Lung (tissue), 12 donors: ENCODE results near the gene COMT. TPM values are rescaled to one million over a fixed set of nuclear protein-coding genes. Genes with fewer than 3 reads are reported as not detected.

Experiments
- ATAC-seq: fragments of 200-7000 bp; cut with Tn5 transposase; one replicate; pipeline ENCODE4 v1.9.1; 2020; ENCODE audit warnings: moderate number of reproducible peaks; ENCODE audit not compliant: insufficient read depth, low FRiP score
- DNase-seq, 3 donors: peaks; one replicate each; pipeline ENCODE4 v3.0.0-alpha.2; 2013 to 2017
- H3K27ac ChIP-seq, 2 donors: one replicate each; pipeline ENCODE4 v1.5.1; 2013; ENCODE audit warnings: mild to moderate bottlenecking in 2 of 2, moderate library complexity in 2 of 2, control low read depth in 1 of 2, inconsistent platforms in 1 of 2, low read depth in 1 of 2, low read length in 1 of 2
- H3K27me3 ChIP-seq, 3 donors: one replicate each; pipeline ENCODE4 v1.5.1; 2013; ENCODE audit warnings: low read length in 2 of 3; ENCODE audit not compliant: control insufficient read depth in 3 of 3, insufficient read depth in 3 of 3
- H3K36me3 ChIP-seq, 4 donors: one replicate each; pipeline ENCODE4 v1.5.1; 2013; ENCODE audit warnings: low read length in 4 of 4, mild to moderate bottlenecking in 1 of 4, moderate library complexity in 1 of 4; ENCODE audit not compliant: control insufficient read depth in 4 of 4, insufficient read depth in 4 of 4
- H3K4me1 ChIP-seq, 5 donors: one replicate each; pipeline ENCODE4 v1.5.1; 2013; ENCODE audit warnings: low read length in 5 of 5, mild to moderate bottlenecking in 2 of 5, moderate library complexity in 1 of 5; ENCODE audit not compliant: control insufficient read depth in 5 of 5, insufficient read depth in 5 of 5
- H3K4me3 ChIP-seq: one replicate; pipeline ENCODE4 v1.5.1; 2013; ENCODE audit warnings: mild to moderate bottlenecking, control low read depth, moderate library complexity
- H3K9ac ChIP-seq, 2 donors: one replicate each; pipeline ENCODE4 v1.5.1; 2013; ENCODE audit warnings: low read length in 2 of 2, control low read depth in 1 of 2; ENCODE audit not compliant: insufficient read depth in 1 of 2
- H3K9me3 ChIP-seq, 4 donors: one replicate each; pipeline ENCODE4 v1.5.1; 2013; ENCODE audit warnings: low read length in 3 of 4, mild to moderate bottlenecking in 1 of 4, moderate library complexity in 1 of 4; ENCODE audit not compliant: control insufficient read depth in 4 of 4, insufficient read depth in 3 of 4
- CTCF ChIP-seq: IDR thresholded peaks from 2 replicates; pipeline ENCODE4 v1.5.1; 2012; ENCODE audit warnings: mild to moderate bottlenecking; ENCODE audit errors: control extremely low read depth, extremely low read depth
- WGBS, 2 donors: extraction: QIAGEN DNeasy Blood & Tissue Kit; methylation state at CpG; one replicate each; pipeline ENCODE4 v1.1.7; 2013; 5-methylcytosine and 5-hydroxymethylcytosine counted together
- polyA plus RNA-seq, 2 donors: library from polyadenylated mRNA; stranded (reverse); fragments of 200-250 nt; gene quantifications; one replicate each; pipeline ENCODE4 v1.2.1, GENCODE V29; 2013
- total RNA-seq, 2 donors: library from RNA; depleted of rRNA in 1 of 2; stranded (reverse); fragments of >200 nt in 1 of 2; gene quantifications; one replicate each; pipeline ENCODE4 v1.2.1, GENCODE V29; 2014 to 2021
- donor health status: control.
- donor health status: control.
- donor health status: Bipolar disorder and iron deficiency.
- donor health status: healthy.
- donor health status: DM: yes; HTN: yes; CAD: no.

The COMT gene
- total and polyA plus RNA-seq, 4 donors = 147 to 272 (median 208) TPM

GRCh38 chr22:19981961-19982920 is 40.7 kb downstream of the COMT start:
- H3K36me3 ChIP-seq = peaks cover 0 to 14% (median 6%) of the 10 kb centered on the region in 4 donors
- no peaks in the 10 kb centered on the region for H3K27me3 ChIP-seq
- ATAC-seq = no peak
- H3K4me1 ChIP-seq = peaks cover 4 to 19% (median 11%) of the 10 kb centered on the region in 5 donors
- no peaks in the 10 kb centered on the region for H3K9me3 ChIP-seq
- 95 to 96% methylated on average over 16 of the region's 16 CpGs for WGBS, 2 donors
- H3K4me3 ChIP-seq = no peak overlapping the region
- no peak overlapping the region for H3K9ac ChIP-seq
- TF ChIP-seq CTCF = no peak
- no peak for DNase-seq
- H3K27ac ChIP-seq = no peak overlapping the region

- H3K4me1 ChIP-seq = peaks cover 4 to 19% (median 11%) of the 10 kb centered on the region in 5 donors
- DNase-seq (no peak), ATAC-seq (no peak)
- H3K27ac ChIP-seq = peak overlapping the region in 1 of 2 donors; percentile 85
- no peaks in the 10 kb centered on the region for H3K9me3 ChIP-seq
- peaks cover 0 to 13% (median 5%) of the 10 kb centered on the region in 4 donors for H3K36me3 ChIP-seq
- no peak overlapping the region for H3K9ac ChIP-seq
- H3K4me3 ChIP-seq = no peak overlapping the region
- no peak for TF ChIP-seq CTCF
- 92 to 94% methylated on average over 8 of the region's 8 CpGs for WGBS, 2 donors
- no peaks in the 10 kb centered on the region for H3K27me3 ChIP-seq
These were observed 41.5 kb downstream of the COMT start for GRCh38 chr22:19982991-19983578.

- H3K4me1 ChIP-seq = peaks cover 4 to 20% (median 11%) of the 10 kb centered on the region in 5 donors
- H3K4me3 ChIP-seq = no peak overlapping the region
These were observed 42.2 kb downstream of the COMT start for GRCh38 chr22:19983741-19984140.

More at GRCh38 chr22:19983741-19984140, 42.2 kb downstream of the COMT start:
- DNase-seq (no peak), ATAC-seq (no peak)
- Histone ChIP-seq H3K27ac (peak overlapping the region in 1 of 2 donors; percentile 85), H3K36me3 (peaks cover 0 to 13% (median 4%) of the 10 kb centered on the region in 4 donors), H3K27me3 (no peaks in the 10 kb centered on the region), H3K9ac (no peak overlapping the region), H3K9me3 (no peaks in the 10 kb centered on the region)
- WGBS, 2 donors = 81 to 85% methylated on average over 5 of the region's 5 CpGs
- no peak for TF ChIP-seq CTCF
